ENCODE results near the gene CDH23. TPM values are rescaled to one million over a fixed set of nuclear protein-coding genes. Genes with fewer than 3 reads are reported as not detected.

CDH23 gene
- total and polyA plus RNA-seq, 2 of the 8 experiments (the other 6 are each of a cell fraction or from before 2014, with no cell fraction given) = 1.9 to 4.9 TPM

DNA sequence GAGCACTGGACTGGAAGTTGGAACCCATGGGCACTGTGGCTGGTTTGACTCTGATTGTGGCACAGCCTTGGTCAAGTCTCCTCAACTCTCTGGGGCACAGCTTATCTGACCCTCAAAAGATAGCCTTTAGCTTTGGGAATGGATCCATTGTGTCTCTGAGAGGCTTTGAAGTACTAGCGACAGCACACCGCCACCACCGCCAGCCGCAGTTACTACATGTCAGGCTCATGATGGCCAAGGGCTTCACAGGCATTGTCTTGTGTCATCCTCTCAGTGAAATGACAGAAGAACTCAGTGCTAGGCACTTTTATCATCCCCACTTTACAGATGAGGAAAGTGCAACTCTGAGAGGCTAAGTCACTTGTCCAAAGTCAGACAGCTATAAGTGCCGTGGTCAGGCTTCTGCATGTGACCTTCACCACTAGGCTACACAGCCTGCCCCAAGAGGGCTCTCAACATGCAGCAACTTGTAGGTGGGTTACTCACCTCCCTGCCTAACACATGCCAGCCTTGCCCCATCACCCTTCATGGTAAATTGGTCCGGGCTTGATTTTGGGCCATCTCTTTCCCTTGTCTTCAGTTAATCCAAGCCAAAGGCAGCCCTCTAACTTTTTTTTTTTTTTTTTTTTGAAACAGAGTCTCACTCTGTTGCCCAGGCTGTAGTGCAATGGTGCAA lies 278.7 kb downstream of the CDH23 start (continued):
- TF ChIP-seq, protein P1, sequence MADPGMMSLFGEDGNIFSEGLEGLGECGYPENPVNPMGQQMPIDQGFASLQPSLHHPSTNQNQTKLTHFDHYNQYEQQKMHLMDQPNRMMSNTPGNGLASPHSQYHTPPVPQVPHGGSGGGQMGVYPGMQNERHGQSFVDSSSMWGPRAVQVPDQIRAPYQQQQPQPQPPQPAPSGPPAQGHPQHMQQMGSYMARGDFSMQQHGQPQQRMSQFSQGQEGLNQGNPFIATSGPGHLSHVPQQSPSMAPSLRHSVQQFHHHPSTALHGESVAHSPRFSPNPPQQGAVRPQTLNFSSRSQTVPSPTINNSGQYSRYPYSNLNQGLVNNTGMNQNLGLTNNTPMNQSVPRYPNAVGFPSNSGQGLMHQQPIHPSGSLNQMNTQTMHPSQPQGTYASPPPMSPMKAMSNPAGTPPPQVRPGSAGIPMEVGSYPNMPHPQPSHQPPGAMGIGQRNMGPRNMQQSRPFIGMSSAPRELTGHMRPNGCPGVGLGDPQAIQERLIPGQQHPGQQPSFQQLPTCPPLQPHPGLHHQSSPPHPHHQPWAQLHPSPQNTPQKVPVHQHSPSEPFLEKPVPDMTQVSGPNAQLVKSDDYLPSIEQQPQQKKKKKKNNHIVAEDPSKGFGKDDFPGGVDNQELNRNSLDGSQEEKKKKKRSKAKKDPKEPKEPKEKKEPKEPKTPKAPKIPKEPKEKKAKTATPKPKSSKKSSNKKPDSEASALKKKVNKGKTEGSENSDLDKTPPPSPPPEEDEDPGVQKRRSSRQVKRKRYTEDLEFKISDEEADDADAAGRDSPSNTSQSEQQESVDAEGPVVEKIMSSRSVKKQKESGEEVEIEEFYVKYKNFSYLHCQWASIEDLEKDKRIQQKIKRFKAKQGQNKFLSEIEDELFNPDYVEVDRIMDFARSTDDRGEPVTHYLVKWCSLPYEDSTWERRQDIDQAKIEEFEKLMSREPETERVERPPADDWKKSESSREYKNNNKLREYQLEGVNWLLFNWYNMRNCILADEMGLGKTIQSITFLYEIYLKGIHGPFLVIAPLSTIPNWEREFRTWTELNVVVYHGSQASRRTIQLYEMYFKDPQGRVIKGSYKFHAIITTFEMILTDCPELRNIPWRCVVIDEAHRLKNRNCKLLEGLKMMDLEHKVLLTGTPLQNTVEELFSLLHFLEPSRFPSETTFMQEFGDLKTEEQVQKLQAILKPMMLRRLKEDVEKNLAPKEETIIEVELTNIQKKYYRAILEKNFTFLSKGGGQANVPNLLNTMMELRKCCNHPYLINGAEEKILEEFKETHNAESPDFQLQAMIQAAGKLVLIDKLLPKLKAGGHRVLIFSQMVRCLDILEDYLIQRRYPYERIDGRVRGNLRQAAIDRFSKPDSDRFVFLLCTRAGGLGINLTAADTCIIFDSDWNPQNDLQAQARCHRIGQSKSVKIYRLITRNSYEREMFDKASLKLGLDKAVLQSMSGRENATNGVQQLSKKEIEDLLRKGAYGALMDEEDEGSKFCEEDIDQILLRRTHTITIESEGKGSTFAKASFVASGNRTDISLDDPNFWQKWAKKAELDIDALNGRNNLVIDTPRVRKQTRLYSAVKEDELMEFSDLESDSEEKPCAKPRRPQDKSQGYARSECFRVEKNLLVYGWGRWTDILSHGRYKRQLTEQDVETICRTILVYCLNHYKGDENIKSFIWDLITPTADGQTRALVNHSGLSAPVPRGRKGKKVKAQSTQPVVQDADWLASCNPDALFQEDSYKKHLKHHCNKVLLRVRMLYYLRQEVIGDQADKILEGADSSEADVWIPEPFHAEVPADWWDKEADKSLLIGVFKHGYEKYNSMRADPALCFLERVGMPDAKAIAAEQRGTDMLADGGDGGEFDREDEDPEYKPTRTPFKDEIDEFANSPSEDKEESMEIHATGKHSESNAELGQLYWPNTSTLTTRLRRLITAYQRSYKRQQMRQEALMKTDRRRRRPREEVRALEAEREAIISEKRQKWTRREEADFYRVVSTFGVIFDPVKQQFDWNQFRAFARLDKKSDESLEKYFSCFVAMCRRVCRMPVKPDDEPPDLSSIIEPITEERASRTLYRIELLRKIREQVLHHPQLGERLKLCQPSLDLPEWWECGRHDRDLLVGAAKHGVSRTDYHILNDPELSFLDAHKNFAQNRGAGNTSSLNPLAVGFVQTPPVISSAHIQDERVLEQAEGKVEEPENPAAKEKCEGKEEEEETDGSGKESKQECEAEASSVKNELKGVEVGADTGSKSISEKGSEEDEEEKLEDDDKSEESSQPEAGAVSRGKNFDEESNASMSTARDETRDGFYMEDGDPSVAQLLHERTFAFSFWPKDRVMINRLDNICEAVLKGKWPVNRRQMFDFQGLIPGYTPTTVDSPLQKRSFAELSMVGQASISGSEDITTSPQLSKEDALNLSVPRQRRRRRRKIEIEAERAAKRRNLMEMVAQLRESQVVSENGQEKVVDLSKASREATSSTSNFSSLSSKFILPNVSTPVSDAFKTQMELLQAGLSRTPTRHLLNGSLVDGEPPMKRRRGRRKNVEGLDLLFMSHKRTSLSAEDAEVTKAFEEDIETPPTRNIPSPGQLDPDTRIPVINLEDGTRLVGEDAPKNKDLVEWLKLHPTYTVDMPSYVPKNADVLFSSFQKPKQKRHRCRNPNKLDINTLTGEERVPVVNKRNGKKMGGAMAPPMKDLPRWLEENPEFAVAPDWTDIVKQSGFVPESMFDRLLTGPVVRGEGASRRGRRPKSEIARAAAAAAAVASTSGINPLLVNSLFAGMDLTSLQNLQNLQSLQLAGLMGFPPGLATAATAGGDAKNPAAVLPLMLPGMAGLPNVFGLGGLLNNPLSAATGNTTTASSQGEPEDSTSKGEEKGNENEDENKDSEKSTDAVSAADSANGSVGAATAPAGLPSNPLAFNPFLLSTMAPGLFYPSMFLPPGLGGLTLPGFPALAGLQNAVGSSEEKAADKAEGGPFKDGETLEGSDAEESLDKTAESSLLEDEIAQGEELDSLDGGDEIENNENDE (IDR thresholded peaks at IDR 0.05; ENCODE audit: insufficient replicate concordance, low read length) = no peak
- TF ChIP-seq TAF1 (IDR thresholded peaks at IDR 0.05; ENCODE audit: low read depth, low read length) (no peak), JUND (IDR thresholded peaks at IDR 0.05; ENCODE audit: low read length) (no peak), GABPA (IDR thresholded peaks at IDR 0.05; ENCODE audit: borderline replicate concordance, insufficient read depth, low read length) (no peak), NRF1 (IDR thresholded peaks at IDR 0.05; ENCODE audit: low read depth, low read length) (no peak), CBX8 (IDR thresholded peaks at IDR 0.05; ENCODE audit: borderline replicate concordance, low read depth, low read length) (no peak), ATF3 (IDR thresholded peaks at IDR 0.05; ENCODE audit: insufficient read depth, low read depth, low read length) (no peak)
